HG02885 (cell line): ENCODE data around the gene DKK3.

Experiments used
- ATAC-seq: cut with Tn5 transposase; IDR thresholded peaks from one replicate; pipeline ENCODE4 v1.9.1; 2021; ENCODE audit warnings: mild to moderate bottlenecking; ENCODE audit not compliant: unreplicated experiment, poor library complexity

Gene DKK3

DNA sequence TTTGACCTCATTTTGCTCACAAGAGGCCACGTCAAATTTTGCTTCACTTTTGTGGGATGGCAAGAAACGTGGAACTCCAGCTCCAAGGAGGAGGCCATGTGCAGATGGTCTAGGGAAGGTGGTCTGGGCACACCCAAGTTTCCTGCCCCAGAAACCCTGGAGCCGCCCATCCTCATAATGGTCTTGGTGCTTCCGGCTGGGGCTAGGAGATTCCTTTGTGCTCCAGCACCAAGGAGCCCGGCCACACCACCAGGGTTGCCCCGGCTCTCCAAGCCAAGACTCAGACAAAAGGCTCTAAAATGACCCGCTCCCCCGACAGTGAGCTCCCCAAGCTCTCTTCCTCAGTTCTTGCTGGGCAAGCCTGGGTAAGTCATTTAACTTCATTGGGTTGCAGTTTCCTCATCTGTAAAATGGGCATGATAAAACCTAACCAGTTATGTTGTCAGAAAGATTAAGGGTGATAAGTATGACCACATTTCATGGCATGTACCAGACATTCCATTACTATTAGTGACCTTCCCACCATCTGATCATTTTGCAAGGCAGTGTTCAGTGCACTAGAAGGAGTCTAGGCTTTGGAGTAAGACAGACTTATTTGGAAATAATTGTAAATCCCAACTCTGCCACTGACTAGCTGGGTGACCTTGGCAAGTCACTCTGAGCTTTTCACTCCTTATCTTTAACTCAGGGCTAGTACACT lies 23.3 kb downstream of the DKK3 start:
- no peak for ATAC-seq

DNA sequence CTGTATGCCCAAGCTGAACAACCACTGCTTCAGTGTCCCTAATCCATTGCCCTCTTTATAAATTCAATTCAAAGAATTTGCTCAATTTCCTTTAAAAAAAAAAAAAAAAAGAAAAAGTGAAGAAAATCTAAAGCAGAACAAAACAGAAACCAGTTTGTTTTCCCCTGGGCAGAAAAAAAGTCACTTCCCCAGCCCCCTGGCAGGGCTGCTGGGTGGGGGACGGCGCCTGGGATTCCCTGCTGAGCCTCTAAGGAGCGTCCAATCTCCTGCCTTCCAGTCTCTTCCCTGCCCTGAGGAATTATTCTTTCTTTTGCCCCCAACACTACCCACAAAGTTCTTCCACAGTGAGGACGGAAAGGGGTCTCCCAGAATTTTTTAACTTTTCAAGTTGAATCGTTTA lies 23.9 kb downstream of the DKK3 start:
- ATAC-seq = no peak

DNA sequence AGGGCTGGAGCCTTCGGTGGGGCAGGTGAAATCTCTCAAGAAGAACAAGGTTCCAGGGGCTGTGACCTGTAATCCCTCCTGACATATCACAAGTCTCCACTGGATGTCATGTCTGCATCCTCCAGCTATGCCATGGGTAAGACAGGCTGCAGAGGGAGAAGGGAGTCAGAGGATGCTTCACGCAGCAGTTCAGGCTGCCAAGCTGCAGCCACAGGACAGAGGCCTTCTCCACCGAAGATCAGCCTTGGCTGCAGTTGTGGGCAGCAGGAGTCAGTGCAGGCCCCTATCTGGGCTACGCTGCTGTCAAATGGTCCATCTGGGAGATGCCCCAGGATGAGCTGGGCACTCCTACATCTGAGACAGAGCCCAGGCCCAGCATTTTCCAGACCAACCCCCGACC lies 25.0 kb downstream of the DKK3 start:
- ATAC-seq = no peak

DNA sequence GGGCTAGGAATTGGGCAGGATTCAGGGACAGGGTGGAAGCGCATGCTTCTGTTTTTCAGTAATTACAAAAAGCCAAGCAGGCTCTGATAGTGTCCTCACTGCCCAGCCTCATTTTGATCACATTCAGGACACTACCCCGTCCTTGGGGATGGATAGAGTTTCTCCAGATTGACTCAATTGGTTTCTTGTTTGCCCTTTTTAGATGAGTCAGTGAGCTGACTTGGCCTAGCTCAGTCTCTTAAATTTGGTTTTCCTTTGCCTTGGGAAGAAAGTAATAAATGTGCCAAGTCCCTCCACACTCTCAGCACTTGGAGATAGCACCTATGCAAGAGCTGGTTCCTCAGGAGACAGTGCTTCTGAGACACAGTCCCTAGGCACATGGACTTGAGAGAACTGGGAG lies 25.5 kb downstream of the DKK3 start:
- no peak for ATAC-seq

DNA sequence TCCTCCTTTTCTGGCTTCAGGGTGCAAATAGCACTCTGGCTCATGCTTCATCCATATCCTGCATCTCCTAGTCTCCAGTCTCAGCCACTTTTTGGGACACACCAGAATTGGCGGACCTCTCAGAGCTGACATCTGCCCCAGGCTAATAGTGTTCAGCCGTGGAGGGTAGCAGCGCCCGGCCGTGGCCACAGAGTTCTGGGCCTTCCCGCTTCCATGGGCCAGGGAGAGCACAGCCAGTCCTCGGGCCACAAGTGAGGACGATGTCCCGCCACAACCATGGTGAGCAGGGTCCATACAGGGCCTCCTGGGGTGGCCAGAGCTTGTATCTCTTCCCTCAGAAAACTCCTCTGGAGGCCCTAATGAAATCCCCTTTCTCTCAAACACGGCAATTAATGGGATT lies 26.0 kb downstream of the DKK3 start:
- no peak for ATAC-seq

DNA sequence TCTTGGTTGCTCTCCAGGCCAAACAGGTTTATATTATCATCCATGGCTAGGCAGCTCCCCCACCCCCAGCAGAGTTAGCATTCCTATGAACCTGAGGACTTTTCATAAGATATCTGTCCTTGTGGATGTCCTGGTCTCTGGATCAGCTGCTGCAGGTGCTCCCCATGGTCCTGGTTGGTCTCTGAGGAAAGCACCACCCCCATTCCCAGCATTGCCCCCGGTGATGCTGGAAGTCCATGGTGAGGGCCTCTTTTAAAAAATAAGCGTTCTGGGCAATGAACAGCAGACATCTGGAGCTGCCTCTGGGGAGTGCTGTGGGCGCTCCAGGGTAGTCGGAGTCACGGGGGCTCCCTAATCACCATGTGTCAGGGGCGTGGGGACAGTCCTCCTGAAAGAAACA lies 26.6 kb downstream of the DKK3 start:
- no peak for ATAC-seq

DNA sequence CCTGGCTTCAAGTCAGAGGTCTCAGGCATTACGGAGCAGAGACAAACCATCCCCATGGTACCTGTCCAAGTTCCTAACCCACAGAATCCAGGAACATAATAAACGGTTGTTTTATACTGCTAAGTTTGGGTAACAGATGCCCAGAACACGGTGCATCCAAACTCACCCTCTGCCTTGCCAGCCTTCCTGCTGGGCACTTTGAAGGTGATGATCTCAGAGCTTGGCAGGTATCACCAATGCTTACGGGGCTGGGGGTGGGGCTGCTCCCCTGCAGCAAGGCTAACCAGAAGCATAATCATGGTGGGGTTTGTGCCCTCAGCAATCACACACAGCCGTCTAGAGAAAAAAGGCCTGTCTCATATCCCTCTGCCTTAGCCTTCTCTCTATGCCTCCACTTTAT lies 27.1 kb downstream of the DKK3 start:
- no peak for ATAC-seq

DNA sequence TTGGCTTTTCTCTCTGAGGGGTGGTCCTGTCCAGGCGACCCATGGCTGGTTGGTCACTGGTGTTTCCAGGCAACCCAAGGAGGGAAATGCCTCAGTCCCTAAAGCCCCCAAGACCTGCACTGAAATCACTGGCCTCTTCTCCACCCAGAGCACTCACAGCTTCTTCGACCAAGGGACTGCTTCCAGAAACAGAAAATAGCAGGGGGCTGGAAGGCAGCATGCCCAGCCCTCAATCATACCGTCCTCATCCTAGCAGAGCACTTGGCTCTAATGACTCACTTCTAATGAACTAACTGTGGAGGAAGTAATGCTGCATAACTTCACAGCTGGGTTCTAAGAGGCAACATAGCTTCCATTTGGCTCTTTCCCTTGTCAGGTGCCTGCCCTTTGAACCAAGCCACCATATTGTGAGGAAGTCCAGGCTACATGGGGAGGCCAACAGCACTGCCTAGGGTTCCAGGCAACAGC lies 27.6 kb downstream of the DKK3 start:
- ATAC-seq = no peak

DNA sequence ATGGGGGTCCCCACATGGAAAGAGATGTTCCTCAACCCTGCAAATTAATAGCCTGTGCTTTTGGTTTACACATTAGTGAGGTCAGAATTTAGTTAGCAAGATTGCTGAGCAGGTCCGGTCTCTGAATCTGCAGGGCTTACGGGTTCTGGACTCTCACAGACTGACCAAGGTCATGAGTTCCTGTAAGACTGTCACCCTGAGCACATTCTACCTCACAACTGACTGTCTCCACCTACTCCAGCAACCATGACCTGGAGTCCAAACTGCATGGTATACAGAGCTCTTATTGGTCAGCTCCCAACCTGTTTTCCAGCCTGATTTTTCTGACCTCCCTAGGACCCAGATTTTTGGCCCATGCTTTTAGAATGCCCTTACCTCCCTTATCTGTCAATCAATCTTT lies 28.2 kb downstream of the DKK3 start:
- ATAC-seq = no peak

DNA sequence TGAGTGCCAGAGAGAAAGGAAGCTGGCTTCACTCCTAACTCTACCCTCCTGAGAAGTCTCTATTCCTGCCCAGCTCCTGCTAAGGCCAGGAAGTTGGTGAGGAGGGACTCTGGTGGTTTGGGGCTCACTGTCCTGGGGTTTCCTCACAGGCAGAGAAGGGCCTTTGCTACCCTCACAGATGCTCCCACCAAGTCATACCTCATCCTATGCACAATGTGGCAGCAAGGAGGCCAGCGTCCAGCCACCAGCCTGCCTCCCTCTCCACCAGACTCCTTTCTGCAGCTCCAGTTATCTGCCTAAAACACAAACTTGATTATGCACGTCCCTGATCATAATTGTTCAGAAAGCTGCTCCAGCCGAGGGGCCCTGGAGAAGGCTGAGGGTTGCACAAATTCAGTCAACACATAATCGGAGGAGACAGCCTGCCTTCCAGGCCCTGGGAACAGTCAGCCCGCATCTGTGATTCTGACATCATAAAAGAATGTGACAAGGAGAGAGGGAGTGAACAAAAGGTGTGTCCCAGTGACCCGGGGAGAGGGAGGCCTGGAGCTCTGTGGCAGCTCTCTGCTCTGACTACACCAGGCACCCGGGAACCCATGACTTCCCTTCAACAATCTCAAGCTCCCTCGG lies 28.8 kb downstream of the DKK3 start:
- ATAC-seq = no peak

DNA sequence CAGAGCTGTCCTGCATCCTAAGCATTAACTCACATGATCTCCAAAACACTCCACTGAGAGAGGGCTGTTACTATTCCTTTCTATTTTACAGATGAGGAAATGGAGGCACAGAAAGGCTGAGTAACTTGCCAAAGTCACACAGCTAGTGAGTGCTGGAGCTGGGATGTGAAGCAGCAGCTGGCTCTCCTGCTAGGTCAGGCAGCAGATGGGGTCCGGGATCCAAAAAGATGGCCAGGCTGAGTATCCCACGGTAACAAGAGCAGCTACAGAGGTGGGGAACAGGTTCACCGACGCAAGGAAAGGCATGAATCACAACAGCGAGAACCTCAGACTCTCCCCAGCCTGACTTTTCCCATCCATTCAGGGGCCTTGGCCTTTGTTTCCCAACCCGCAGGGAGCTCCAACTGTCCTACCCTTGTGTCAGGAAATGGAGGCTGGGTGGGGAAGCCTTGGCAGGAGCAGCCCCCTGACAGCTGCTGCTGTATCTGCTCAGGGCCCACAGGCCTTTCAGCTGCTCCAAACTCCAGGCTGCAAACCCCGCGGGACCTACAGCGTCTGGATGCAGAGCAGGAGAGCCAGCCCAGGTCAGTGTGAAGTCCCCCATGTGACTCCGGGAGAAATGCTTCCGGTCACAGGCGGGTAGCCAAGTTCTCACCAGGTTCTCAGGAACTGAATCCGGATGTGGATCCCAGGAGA lies 29.5 kb downstream of the DKK3 start:
- ATAC-seq = no peak

DNA sequence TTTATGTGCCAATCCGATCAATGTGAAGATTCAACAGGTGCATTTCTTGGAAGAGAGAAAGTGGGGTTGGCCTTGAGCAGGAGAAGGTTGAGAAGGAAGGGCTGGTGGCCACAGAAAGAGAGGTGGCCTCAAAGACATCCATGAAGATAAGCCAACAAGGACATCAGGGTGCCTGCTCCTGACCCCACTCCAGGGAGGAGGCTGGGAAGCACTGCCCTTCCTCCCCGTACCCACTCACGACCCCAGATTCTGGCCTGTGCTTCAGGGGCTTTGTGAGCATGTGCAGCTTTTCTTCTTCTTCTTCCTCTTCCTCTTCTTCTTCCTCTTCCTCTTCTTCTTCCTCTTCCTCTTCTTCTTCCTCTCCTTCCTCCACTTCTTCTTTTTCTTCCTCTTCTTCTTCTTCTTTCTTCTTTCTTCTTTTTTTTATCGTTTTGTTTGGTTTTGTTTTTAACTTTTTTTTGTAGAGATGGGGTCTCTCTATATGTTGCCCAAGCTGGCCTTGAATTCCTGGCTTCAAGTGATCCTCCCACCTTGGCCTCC lies 30.3 kb downstream of the DKK3 start:
- ATAC-seq = no peak

DNA sequence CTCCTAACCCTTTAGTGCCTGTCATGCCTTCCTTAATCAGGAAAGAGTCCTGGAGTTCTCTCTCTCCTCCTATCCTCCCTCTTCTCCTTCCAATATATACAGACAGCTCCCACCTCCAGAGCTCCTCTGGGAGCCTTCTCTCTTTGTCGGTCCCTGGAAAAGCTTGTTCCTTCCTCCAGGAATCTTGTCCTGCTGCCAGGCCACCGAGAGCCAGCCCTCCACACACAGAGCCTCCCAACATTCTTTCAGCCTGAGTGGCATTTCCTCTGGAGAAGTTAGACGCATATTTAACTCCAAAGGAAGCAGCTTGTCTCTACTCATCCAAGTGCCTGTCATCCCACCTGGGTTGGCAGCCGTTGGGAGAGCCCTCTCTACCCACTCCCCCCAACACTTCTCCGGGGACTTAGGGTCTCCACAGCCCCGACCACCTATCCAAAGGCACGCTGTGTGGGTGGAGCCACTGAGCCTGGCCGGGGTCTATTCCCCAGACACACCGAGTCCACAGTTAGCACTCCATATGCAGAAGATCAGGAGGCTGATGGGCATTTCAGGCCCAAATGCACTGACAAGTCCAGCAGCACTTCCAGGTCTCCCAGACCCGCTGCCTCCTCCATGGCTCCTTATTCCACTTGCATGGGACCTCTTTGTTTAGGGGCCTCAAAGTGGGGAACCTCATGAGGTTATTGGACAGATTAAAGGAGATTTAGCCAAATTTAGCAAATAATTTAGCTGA lies 31.1 kb downstream of the DKK3 start:
- ATAC-seq = no peak

DNA sequence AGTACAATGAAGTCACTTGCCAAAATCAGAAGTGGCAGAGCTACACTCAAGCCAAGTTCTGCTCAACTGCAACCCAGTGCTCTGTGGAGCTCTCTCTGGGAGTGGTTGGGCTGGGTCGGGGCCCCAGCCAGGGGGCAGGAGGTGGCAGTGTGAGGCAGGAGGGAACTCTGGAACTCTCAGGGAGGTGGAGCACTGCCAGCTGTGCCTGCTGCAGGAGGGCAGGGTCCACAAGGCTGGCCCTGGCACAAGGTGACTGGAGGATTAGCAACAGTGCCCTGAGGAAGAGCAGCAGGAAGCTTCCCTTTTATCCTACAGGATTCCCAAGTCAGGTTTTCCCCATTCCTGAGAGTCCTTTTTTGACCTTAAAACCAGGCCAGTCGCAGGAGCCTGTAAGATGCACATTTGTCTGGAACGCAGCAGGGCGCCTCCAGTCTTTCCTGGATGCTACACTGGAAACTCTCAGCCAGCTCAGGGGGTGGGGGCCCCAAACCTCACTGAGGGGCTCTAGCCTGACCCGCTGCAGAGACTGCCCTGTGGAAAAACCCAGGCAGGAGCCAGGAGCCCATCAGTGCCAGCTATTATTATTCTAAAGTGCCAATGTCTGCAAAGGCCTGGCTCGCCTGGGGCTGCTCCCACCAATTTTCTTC lies 31.8 kb downstream of the DKK3 start:
- no peak for ATAC-seq

DNA sequence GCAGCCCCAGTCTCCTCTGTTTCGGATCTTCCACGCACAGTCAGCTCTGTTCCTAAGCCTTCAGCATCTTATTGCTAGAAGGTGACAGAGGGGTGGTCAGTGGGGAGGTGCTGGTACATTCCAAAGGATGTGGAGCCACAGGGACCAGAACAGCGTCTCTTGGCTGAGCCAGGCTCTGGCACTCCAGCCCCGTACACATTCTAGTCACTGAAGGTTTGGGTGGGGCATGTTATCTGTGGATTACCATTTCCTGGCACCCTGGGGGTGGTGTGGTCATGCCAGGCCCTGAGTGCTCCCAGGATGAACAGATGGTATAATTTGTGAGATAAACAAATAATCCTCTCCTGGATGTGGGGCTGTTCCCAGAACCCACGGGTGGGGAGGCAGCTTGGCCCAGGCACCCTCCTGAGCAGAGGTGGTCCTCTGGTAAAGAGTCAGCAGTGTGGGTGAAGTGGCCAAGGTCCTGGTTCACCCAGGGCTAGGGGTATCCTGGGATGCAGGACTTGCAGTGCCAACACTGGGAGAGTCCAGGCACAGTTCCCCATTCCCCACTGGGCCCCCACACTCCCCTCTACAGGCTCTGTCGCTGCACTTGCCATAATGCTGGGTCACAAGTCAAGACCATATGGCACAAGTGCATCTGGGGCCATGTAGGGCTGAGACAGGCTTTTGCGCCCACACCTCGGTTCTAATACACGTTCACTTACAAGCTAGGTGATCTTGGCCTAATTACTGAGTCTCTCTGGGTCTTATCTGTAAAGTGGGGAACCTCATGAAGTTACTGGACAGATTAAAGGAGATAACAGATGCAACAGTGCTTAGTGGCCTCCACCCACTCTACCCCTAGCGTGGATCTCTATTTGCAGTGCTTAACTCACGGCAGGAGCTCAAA lies 33.0 kb downstream of the DKK3 start:
- no peak for ATAC-seq

DNA sequence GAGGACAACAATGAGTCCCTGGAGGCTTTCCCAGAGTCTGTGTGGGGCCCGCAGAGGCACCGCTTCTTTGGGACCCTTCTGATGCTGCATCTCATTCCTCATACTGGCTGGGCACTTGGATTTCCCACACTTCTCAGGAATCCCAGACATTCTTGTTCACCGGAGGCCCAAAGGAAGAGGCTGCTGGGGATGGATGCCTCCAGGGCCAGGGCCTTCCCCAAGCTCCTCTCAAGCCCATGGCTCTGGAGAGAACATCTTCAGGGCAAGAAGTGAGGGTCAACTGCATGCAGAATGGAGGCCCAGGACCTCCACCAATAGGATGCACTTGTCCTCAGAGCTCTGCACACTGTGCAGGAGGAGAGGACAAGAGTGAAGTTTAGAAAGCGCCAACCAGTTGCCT lies 34.6 kb downstream of the DKK3 start:
- ATAC-seq = no peak

DNA sequence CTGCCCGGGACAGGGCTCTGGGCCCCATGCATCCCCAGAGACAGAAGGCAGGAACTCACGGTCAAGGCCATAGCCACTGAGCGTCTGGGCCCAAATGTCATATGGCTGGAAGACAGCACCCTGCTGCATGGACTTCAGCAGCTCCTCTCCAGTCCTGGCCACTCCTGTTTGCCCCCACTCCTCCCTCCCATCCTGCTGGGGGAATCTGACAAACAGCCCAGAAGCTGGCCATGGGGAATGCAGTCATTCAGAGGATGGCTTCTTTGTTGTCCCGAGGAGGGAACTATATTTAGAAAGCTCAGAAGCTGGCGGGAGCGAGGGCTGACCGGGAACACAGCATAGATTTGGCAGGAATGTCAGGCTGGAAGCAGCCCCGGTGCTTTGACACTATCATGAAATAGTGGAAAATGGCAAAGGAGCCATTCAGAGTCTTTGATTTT lies 35.0 kb downstream of the DKK3 start:
- no peak for ATAC-seq

DNA sequence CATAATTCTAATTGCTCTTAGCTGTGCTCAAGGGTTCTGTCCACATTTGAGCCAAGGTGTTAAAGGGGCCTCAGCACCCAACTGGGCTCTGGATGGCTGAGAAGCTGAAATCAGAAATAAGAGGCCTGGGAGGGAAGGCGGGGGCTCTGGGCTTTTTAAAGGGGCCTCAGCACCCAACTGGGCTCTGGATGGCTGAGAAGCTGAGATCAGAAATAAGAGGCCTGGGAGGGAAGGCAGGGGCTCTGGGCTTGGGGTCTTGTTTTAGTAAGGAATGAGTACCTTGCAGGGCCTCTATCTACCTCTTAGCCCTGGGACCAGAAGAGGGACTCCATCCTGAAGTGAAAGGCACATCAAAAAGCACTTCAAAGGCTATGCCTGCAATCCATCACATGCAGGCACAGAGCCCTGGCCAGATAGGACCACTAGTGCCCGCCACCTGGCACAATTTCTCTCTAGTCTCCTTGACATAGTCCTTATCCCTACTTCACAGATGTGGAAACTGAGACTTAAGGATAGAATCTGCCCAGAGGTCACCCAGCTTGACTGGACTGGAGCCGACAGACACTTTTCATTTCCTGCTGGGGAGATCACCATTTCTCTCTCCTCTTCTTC lies 35.6 kb downstream of the DKK3 start:
- ATAC-seq = no peak
